NCI-H345 treated with DMSO at 0.1 percent for 48 hours (cell line): Measurements from ENCODE around the gene ACOT8.
"Not testable (repeated sequence)": the region's sequence is repeated elsewhere in the genome, so short reads cannot be mapped to it uniquely, and the experiment has no call there.

Source experiments
- DNase-seq: peaks from one replicate; lab custom pipeline; 2025; ENCODE audit not compliant: unreplicated experiment; lab: John Stamatoyannopoulos, UW

The ACOT8 gene

DNA sequence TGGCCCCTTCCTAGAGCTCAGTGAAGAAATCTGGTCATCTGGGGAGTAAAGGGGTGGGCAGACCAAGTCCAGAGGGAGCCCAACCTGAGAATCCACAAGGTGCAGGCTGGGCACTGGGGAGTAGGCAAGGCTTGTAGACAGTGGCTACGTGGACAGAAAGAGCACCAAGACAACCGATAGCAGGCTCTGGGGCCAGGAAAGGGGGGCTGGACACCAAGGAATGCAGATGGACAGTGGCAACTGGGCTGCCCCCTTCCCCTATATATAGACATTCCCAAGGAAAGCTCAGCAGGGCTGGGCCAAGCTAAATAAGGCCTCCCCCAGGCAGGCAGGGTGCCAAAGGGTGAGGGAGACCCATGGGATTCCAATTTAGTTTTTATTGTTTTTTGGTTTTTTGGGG, 28.6 kb downstream of the ACOT8 start:
- DNase-seq, result no peak

DNA sequence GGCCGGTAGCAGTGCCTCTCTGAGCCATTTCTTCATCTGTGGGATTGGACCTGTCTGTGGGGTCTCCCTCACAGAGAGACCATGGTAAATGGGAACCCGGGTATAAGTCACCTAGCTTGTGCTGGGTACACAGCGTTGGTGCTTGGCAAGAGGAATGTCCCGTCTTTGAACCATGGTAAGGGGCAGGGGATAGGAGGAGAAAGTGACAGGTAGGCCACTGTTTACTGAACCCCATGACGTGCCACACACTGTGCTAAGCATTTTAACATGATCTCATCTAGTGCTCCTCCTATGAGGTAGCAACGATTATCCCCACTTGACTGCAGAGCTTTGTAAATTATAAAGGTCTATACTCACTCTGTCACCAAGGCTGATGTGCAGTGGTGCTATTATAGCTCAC, 29.5 kb downstream of the ACOT8 start:
- no peak for DNase-seq

DNA sequence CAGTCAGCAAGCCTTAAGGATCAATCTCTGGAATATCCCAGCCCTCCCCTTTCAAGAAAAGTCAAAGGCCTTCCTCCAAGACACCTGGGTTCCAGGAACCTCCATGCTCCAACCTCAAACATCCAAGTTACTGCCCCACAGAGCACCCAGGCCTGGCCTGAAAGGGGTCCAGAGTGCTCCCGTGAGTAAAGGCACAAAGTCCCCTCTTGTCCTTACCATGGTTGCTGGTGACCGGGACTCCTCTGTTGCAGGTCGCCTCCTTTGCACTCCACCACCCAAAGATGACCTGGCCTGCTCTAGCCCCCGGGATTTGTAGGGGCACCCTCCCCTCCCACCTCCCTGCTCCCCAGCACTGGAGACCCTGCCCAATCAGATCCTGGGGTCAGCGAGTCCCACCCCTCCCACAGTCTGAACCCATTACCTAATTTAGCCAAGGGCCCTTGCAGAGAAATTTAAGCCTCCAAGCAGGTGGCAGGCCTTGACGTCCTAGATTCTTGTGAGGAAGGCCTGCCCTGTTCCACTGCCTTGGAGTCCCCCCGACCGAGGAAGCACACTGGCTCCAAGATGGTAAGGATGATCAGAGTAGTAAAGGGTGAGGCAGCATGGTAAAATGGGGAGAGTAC, 30.1 kb downstream of the ACOT8 start, which contains the start of gene TNNC2:
Gene TNNC2 (minus strand): TSS at position 283 of the 623 bp plus-strand sequence. CDS start 64 bp downstream, at position 219.
- no peak for DNase-seq

DNA sequence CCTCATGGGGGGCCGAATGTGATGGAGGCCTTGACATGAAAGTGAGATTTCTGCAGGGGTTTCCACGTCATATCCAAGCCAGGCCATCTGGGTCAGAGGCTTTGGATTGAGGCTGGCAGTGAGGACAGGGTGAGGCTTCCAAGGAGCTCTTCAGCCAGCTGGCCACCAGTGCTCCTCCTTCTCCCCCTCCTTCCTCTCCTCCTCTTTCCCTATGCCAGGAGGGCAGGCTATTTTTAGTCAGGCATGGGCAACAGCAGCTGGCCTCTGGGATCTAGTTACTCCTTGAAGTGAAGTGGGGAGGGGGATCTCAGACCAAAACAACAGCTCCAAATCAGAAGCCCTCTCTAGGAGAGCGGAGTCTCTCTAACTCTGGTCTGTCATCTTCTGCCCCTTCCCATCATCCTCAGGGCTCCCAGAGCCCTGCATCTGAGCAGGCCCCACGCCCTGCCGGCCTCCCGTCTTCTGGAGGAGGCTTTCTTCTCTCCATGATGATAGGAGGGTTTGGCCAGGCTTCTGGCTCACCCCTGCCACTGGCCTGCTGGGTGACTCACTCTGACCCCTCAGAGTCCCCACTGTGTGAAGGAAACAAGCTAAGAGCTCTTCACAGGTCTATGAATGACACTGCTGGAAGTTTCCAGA, 30.7 kb downstream of the ACOT8 start:
- no peak for DNase-seq

DNA sequence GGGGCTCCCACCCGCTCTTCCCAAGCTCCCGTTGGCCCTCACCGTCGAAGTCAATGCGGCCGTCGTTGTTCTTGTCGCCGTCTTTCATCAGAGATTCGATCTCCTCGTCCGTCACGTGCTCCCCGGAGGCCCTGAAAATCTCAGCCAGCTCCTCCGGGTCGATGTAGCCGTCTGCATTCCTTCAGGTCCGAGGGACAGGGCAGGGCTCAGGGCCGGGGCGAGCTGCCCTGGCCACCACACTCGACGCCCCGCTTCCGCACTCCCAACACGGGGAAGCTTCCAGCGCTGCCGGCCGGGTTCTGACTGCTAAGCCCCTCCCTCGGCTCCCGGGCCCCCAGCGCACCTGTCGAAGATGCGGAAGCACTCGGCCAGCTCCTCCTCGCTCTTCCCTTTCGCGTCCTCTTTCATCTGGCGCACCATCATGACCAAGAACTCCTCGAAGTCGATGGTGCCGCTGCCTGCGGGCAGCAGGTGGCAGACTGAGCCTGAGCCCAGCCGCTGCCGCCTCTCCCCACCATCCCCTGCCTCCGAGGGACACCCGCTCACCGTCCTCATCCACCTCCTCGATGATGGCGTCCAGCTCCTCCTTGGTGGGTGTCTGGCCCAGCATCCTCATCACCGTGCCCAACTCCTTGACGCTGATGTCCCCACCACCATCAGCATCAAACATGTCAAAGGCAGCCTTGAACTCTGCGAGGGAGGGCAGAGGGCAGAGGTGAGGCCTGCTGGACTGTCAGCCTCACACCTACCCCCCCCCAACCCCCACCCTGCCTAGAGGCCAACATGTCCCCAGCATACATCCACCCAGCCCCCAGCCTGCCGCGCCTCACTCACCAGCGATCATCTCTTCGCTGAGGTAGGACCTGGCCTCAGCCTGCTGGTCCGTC, 33.0 kb downstream of the ACOT8 start:
- DNase-seq, result no peak

DNA sequence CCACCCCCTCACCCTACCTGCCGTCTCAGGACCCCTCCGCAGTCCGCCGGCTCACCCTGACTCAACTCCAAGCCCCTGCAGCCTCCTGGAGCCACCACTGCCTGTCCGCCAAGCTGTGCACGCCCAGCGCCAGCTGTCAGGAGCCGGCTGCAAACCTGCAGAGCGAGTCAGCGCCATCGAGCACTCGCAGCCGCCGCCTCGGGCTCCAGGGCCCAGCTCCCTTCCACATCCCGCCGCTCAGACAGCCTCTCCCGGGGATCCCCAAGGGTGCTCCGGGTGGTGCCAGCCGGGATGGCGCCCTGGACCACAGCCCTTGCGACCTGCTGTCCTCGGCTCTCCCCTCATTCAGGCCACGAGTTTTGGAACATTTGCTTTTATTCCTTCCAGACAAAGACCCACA, 34.3 kb downstream of the ACOT8 start:
- no peak for DNase-seq

DNA sequence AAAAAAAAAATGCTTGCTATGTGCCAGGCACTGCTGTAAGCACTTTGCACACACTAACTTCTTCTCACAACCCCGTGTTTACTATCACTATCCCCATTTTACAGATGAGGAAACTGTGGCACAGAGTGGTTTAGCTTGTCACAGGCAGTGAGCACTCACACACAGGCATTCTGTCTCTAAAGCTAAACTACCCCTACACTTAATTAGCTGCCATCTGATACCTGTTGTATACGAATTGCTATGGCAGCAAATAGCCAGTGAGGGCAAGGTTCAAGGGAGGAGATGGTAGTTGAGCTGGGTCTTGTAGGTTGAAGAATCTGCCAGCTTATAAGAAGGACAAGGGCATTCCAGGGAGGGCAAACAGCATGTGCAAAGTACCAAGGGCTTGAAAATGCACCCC, 35.2 kb downstream of the ACOT8 start:
- no peak for DNase-seq

DNA sequence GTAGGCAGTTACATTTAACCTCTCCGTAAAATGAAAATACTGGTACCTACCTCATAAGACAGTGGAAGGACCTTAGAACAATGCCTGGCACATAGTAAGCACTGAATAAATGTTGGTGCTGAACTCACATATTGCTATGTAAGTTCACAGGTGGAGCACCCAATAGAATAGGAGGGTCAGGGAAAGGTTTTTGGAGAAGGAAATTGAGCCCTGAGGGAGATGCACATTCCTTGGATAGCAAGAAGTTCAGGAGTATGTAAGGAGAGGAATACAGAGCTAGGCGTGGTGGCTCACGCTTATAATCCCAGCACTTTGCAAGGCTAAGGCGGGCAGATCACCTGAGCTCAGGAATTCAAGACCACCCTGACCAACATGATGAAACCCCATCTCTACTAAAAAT, 37.7 kb downstream of the ACOT8 start:
- DNase-seq, result no peak

DNA sequence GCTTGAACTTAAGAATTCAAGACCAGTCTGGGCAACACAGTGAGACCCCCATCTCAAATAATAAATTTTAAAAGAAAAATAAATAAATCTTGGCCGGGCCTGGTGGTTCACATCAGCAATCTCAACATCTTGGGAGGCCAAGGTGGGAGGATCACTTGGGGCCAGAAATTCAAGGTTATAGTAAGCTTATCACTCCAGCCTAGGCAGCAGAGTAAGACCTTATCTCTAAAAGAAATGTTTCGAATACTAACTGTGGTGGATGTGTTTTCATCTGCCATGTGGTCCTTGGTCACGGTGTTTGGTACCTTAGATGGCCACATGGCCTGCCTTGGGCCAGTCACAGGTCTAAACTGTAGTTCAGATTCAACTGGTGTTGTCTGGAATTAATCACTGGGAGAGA, 39.0 kb downstream of the ACOT8 start:
- DNase-seq, result no peak

DNA sequence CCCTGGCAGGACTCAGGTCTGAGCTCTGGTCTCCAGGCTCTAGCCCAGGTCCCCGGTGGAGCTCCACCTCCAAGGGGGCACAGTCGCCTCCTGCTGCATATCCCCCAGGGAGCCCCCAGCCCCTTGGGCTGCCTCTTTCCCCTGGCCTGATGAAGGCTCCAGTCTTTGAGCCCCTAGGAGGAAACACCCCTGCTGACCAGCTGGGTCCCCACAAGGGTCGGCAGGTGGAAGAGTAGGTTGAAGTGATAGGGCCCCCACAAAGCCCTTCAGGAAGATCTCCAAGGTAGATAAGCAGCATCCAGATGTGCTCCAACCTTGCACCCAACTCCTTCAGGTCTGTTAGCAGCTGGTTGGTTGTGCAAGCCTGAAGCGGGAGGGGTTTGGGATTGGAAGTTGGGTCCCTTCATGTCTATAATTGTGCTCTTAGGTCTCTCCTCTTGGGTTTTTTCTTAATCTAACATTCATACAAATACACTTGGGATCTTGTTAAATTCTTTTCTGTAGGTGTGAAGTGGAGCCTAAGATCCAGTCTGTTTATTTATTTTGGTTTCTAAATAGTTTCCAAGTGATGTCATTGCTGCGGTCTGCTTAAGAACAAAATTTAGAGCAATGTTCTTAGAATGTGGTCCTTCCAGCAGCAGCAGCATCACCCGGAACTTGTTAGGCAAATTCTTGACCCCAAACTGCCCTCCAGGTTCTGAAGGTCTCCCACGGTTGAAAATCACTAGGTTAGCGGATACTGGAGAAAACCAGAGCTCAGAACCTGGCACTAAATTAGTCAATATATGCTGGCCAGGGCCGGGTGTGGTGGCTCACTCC, 39.6 kb downstream of the ACOT8 start:
- no peak for DNase-seq

DNA sequence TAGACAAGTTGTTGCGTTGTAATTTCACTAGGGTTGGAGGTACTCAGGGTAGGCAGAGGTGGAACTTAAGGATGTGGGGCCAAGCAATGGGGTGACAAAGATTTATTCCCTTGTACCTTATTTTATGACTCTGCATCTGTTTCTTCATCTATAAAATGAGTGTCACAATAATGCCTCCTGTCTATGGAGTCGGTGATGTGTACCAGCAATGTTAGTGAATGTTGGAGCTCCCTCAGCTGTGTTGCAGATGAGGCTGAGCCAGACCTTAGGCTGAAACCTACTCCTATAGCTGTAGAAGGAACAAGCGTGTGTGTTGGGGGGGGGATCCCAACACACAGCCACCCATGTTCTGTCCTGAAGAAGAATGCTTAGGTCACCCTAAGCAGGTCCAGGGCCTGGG, 40.2 kb downstream of the ACOT8 start:
- DNase-seq, result no peak

DNA sequence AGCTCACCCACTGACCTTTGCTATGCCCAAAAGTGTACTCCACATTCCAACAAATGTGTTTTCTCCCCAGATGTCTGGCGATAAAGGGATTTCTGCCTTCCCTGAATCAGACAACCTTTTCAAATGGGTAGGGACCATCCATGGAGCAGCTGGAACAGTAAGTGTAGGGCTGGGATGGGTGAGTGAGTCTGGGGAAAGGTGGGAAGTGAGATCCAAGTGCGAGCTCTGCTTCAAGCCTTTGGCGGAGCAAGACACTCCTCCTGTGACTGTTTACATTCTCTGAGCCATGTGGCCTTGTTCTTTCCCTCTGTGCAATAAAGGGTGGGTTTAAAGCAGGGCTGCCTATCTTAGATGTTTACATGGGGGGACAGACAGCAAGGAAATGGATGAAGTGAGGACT, 42.9 kb downstream of the ACOT8 start:
- DNase-seq, result no peak

DNA sequence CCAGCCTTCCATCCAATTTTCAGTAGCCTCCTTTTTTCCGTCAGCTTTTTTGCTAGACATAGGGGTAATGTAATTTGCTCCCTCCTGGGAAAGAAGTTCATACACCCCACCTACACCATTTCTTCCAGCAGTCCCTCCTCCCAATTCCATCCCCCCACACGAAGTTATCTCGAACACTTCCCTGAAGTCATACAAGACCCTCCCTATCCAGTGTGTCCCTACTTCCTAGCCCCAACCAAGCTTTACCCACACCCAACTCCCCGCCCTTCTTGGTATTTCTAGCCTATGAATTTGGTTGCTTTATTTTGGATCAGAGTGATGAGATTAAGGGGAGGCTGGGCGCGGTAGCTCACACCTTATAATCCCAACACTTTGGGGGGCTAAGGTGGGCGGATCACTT, 43.7 kb downstream of the ACOT8 start:
- no peak for DNase-seq

DNA sequence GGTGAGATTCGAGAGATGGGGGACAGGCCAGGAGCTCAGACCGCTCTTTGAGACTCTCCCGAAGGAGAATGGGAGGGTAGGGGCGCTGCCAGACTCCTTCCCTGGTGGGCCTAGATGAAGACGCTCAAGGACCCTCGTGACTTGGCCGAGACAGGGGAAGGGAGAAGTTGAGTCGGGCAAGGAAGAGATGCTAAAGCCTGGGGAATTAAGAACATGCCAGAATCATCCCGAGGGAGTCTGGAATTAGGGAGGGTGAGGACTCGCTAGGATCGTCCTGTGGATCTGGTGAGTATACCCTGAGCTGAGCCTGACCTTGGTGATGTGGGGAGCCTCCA, 44.2 kb downstream of the ACOT8 start:
- no peak for DNase-seq

DNA sequence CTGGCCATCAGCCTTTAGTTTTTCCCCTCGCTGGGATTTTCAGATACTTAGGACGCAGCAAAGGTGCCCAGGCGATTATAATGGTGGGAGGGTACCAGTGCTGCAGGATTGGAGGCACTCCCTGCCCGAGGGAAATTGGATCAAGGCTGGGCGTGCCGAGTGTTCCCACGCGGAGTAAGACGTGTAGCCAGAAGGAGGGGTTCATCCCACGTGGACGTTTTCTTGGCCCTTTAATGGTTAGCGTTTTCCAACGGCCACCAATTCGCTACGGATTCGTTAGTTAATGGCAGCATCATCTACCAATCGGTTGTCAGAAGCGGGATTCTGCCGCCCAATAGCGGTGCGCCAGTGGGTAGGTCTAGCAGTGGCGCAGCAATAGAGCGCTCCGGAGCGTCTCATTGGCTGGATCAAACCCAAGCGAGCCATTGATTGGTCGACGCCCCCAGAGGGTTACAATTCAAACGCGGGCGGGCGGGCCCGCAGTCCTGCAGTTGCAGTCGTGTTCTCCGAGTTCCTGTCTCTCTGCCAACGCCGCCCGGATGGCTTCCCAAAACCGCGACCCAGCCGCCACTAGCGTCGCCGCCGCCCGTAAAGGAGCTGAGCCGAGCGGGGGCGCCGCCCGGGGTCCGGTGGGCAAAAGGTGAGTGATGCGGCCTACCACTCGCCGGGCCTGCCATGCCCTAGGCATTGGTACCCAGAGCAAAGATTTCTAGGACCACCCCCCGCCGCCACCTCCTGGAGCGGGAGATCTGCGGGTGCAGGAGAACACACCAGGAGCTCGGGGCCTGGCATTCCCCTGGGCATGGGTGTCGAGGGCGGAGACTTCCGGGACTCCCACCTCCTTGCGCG, 44.8 kb downstream of the ACOT8 start, which contains the start of gene UBE2C:
Gene UBE2C (plus strand): TSS at position 488 of the 849 bp plus-strand sequence. CDS start 52 bp downstream, at position 540.
- DNase-seq, result peak; percentile 98

DNA sequence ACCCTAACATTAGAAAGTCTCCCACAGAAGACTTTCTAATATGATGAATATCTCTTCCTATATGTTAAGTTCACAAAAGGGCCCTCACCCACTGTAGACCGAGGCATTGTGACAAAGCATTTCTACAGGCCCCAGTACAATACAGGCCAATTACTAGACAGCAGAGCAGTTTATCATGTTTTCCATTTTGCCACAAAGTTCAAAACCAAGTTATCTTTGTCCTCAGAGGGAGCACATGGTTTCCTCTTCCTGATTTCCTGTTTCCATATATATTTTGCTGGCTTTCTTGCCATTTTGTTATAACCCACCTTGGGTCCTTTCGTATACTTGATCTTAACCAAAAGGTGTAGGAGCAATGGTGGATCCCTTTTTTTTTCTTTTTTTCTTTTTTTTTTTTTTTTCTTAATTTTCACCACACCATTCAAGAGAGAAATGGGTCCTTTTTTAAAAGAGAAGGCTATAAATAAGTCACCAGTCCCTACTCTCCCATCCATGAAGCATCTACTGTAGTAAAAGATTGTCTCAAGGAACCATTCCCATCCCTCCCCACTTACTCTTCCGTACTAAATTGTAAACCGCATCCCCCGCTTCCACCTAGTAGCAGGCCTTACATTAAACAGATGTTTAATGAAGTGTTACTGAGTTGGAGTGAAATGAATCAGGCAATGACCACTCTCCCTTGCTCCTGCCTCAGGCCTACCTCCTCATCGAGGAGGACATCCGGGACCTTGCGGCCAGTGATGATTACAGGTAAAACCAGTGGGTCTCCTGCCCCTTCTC, 46.8 kb downstream of the ACOT8 start:
- DNase-seq, result no peak

DNA sequence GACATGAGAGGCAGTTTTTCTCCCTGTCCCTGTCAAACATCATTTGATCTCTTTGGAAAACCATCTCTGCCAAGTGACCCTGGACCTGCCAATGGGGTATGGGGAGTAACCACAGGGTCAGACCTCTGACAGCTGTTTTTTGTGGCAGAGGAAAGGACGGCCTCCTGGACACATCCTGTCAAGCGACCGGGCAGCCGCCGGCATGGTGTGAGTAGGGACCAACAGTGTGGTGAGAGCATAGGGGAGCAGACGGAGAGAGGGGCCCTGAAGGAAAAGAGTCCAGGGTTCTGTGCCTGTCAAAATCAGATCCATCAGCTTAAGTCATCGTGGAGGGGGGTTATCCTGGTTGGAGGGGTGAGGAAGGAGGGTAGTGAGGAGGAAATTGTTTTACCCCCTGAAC, 55.3 kb downstream of the ACOT8 start:
- DNase-seq, result no peak

DNA sequence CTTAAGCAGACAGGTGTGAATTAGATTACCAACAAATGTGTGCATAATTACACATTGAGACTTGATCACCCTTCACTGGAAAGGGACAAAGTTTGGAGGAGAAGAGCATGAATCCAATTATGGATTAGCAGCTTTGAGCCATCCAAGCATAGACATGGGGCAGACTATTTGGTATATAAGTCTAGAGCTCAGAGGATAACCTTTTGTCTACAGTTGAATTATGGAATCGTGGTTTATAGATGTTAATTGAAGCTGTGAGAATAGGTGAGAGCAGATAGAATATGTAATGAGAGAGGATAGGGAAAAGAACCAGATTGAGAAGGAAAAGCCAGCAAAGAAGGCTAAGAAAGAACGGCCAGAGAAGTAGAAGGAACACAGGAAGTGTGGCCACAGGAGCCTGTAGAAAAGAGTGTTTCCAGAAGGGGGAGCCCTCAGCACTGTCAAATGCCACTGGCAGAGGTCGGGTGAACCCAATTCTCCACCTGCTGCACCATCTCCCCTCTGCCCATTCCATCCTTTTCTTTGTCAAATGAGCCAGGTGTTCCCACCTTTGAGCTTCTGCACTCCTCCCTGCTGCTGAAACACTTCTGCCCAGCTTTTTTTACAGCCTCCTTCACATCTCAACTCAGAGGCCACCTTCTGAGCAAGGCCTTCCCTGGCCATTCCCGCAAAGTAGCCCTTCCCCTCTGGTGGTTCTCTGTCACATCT, 58.1 kb downstream of the ACOT8 start:
- peak; percentile 62 for DNase-seq

DNA sequence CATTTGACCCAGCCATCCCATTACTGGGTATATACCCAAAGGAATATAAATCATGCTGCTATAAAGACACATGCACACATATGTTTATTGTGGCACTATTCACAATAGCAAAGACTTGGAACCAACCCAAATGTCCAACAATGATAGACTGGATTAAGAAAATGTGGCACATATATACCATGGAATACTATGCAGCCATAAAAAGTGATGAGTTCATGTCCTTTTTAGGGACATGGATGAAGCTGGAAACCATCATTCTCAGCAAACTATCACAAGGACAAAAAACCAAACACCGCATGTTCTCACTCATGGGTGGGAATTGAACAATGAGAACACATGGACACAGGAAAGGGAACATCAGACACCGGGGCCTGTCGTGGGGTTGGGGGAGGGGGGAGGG, 59.2 kb downstream of the ACOT8 start:
- DNase-seq, result not testable (repeated sequence)
